GM21737 (cell line): ENCODE data around the gene LRRC36.

Experiments used
- ATAC-seq: cut with Tn5 transposase; IDR thresholded peaks from one replicate; pipeline ENCODE4 v1.9.1; 2021; ENCODE audit warnings: mild to moderate bottlenecking, moderate library complexity; ENCODE audit not compliant: unreplicated experiment

The LRRC36 gene

DNA sequence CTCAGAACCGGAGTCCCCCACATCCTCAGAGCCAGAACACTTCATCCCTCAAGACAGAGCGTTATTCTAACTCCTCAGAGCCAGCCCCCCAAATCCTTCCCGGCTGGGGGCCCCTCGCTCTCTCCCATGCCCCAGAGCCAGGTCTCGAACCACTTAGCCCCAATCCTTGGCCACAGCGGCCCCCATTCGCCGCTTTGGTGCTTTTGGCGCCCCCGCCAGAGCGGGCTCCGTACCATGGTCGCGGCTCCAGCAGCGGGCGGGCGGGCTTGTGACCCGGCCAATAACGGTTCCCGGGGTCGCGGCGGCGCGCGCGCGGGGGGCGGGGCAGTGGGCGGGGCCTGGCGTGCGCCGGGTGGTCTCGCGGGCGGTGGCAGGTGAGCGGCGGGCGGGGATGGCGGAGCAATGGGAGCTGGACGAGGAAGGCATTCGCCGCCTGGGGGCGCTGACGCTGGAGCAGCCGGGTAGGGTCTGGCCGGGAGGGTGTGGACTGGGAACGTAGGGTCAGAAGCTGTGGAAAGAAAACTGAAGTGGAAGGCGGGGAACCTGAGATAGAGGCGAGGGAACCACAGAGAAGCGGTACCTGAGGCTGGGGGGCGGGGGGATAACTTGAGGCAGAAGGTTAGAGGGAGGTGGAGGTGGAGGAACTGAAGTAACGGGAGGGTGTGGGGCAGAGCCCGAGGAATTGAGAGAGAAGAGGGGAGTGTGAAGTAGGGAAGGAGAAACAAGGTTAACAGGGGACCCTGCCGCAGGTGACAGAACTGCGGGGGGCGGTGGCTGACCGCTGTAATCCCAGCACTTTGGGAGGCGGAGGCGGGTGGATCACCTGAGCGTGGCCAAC is at the start of gene LRRC36, which contains the start of gene KCTD19:
TSS of gene LRRC36 (plus strand) at position 344 of the 838 bp plus-strand sequence. CDS start at position 392, 48 bp downstream.
TSS of gene KCTD19 (minus strand) at position 270 of the 838 bp plus-strand sequence. CDS start at position 236, 34 bp downstream.
- ATAC-seq = no peak

DNA sequence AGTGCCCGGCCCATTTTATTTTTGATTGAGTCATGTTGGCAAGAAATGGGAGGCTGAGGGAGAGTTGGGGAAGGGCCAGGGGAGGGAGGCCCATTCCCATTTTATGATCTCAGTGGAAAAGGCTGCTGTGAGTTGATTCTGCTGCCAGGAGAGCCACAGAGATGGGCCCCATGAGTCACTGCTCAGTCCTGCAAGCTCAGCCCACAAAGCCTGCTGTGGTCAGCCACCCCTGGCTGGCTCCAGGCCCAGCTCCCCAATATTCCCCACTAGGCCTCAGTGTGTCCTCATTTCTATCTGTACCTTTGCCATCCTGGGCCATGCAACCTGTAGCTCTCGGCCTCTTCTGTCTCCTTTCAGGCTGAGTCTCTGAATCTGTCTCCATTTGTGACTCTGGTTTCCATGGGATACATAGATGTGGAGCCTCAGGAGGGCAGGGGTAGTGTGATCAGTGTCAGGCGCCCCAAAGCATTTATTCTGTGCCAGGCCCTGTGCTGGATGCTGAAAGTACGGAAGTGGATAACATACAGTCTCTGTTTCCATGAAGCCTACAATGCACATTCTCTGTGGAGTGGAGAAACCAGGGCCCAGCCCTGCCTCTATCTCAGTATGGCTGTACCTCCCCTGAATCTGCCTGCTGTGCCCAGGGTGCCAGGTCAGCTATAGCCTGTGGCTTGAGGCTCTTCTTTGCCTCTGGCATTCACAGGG is 49.2 kb upstream of the LRRC36 start:
- ATAC-seq = no peak

GRCh38 chr16:67277999-67278772 is 48.4 kb upstream of the LRRC36 start:
- ATAC-seq = peak; percentile 10

GRCh38 chr16:67278773-67279295 is 47.8 kb upstream of the LRRC36 start:
- ATAC-seq = peak; percentile 26

DNA sequence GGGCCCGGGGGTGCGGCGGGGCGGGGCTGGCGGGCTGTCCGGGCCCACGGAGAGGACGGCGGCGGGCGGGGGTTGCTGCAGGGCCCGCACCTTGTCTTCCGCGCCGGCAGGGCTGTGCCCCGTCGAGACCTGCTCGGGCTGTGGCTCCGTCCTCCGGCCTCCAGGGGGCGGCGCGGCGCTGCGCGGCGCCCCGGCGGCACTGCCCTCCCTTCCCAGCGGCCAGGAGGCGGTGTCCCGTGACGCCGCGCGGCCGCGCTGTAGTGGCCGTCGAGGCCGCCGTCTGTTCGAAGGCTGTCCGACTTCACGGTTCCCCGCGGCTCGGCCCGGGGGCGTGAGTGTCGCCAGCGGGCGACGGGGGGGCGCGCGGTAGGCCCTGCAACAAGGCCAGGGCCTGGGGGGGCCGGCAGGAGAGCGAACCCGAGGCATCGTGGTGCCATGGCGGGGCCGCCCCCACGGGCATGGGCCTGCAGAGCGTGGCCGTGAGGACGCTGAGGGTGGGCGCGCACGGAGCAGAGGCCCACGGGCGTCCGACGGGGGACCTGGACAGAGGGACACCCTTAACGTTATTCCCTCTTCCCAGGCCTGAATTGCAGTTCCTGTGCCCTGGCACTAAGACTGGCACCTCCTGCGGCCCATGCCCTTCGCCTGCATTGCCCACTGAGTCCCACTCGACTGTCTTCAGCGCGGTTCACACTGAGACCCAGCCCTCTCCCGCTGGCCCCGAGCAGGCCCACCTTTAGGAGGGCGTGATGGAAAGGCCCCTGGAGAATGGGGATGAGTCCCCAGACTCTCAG is 47.1 kb upstream of the LRRC36 start, which contains the start of gene PLEKHG4:
TSS of gene PLEKHG4 (plus strand) at position 237 of the 794 bp plus-strand sequence. CDS start at position 750, 513 bp downstream.
- peak; percentile 80 for ATAC-seq

DNA sequence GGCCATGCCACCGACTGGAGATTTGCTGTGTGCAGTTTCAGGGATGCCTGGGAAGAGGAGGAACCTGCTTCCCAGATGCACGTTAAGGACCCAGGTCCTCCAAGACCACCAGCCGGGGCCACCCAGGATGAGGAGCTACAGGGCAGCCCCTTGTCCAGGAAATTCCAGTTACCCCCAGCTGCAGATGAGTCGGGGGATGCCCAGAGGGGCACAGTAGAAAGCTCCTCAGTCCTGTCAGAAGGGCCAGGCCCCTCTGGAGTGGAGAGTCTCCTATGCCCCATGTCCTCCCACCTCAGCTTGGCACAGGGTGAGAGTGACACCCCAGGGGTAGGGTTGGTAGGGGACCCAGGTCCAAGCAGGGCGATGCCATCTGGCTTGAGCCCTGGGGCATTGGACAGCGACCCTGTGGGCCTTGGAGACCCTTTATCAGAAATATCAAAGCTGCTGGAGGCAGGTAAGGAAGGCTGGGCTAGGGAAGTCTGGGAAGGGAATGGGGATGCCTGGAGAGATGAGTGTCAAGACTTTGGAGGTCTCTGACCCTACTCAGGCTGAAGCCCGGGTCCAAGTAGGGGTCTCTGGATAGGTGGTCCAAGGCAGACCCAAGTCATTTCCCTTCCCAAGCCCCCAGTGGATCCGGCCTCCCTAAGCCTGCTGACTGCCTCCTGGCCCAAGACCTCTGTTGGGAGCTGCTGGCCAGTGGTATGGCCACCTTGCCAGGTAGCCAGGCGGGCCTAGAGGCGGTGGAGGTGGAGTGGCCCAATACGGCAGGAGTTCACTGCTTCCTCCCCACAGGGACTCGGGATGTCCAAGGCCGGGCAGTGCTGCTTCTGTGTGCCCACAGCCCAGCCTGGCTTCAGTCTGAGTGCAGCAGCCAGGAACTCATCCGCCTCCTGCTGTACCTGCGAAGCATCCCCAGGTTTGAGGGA is 46.3 kb upstream of the LRRC36 start:
- no peak for ATAC-seq

GRCh38 chr16:67281536-67282446 is 44.8 kb upstream of the LRRC36 start:
- ATAC-seq = no peak

DNA sequence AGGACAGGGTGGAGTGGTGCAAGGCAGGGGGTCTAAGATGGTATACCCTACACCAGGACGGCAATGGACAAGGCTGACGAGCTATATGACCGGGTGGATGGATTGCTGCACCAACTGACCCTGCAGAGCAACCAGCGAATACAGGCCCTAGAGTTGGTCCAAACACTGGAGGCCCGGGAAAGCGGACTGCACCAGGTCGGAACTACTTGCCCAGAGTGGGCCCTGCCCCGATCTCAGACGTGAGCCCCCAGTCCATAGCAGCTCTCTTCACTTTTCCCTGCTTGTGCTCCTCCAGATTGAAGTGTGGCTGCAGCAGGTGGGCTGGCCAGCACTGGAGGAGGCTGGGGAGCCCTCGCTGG is 44.2 kb upstream of the LRRC36 start:
- ATAC-seq = no peak

DNA sequence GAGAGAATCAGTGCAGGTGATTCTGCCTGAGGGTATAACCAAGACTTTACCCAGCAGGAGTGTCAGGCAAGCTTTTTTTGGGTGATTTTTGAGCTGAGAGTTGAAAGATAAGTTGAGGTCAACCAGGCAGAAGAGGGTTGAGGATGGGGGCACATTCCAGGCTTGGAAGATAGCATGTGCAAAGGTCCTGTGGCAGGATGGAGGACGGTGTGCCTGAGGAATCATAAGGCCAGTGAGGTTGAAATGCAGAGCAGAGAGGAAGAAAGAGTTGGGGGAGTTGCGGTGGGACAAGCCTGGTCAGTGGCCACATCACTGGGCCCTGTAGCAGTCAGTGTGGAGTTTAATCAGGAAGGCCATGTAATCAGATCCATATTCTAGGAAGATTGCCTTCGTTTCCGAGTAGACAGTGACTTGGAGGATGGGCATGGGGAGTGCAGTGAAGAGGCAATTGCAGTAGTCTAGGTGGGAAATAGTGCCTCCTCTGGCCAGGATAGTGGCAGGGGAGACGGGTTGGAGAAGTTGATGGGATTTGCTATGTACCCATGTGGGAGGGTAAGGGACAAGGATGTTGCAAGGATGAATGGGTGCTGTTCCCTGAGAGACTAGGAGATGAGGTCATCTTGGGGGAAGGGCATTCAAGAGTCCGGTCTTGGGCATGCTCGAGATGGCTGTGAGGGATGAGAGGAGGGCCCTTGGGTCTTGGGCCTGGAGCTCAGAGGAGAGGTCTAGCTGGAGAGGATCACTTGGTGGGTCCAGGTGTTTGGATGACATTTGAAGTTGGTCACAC is 43.4 kb upstream of the LRRC36 start:
- no peak for ATAC-seq

- no peak for ATAC-seq
Measured at GRCh38 chr16:67283826-67284555, 42.6 kb upstream of the LRRC36 start.

- no peak for ATAC-seq
Measured at GRCh38 chr16:67284699-67285646, 41.6 kb upstream of the LRRC36 start.

- ATAC-seq = no peak
Measured at GRCh38 chr16:67286441-67287235, 40.0 kb upstream of the LRRC36 start.

- no peak for ATAC-seq
Measured at GRCh38 chr16:67287960-67288359, 38.7 kb upstream of the LRRC36 start.

DNA sequence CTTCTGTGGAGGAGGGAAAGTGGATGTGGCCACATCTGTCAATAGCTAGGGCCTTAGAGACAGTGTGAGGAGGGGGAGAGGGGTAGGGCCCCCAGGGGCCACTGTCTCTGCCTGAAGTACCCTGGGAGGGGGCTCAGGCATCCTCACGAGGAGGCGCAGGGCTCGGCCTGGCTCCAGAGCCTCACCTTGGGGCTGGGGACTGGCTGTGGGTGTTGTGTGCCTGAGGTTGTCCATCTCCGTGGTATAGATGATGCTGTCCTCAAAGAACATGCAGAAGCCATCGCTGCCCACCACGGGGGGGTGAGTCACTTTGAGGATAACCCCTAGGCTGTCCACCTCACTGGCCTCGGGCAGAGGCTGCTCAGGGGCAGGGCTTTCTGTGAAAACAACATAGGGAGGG is 35.2 kb upstream of the LRRC36 start:
- ATAC-seq = no peak
